CD14-positive monocyte (primary cell): ENCODE data around the gene EIF5A2. TPM values are rescaled to one million over a fixed set of nuclear protein-coding genes. Genes with fewer than 3 reads are reported as not detected.

Experiments
- DNase-seq, 3 donors: peaks; one replicate each; pipeline ENCODE4 v3.0.0-alpha.2; 2011 to 2022
- H2AFZ ChIP-seq: 2 replicates; pipeline ENCODE4 v1.6.0; 2012; ENCODE audit warnings: mild to moderate bottlenecking, low read depth, low read length, inconsistent platforms; ENCODE audit not compliant: insufficient read depth, poor library complexity, severe bottlenecking
- H3K27ac ChIP-seq, 2 donors: 1 replicate in 1 of 2; 2 replicates in 1 of 2; pipeline ENCODE4 v1.5.1; 2012 to 2013; ENCODE audit warnings: low read length in 2 of 2, control low read depth in 1 of 2, inconsistent platforms in 1 of 2, low read depth in 1 of 2, mild to moderate bottlenecking in 1 of 2
- H3K27me3 ChIP-seq, 2 donors: one replicate each; pipeline versions ENCODE4 v1.6.0 to v1.6.1; 2011 to 2013; ENCODE audit warnings: low read length in 2 of 2; ENCODE audit not compliant: control insufficient read depth in 2 of 2, insufficient read depth in 2 of 2
- H3K36me3 ChIP-seq, 2 donors: replicated peaks in 1 of 2; 1 replicate in 1 of 2; 2 replicates in 1 of 2; pipeline versions ENCODE4 v1.5.1 to v1.6.1; 2012 to 2013; ENCODE audit warnings: low read length in 2 of 2, control low read depth in 1 of 2, inconsistent platforms in 1 of 2, mild to moderate bottlenecking in 1 of 2; ENCODE audit not compliant: insufficient read depth in 2 of 2, control insufficient read depth in 1 of 2
- H3K4me1 ChIP-seq, 2 donors: 1 replicate in 1 of 2; 2 replicates in 1 of 2; pipeline versions ENCODE4 v1.5.1 to v1.6.1; 2012 to 2013; ENCODE audit warnings: low read length in 2 of 2, control low read depth in 1 of 2, inconsistent platforms in 1 of 2, mild to moderate bottlenecking in 1 of 2, moderate library complexity in 1 of 2; ENCODE audit not compliant: insufficient read depth in 2 of 2, control insufficient read depth in 1 of 2
- H3K4me2 ChIP-seq: replicated peaks from 2 replicates; pipeline ENCODE3; 2012; ENCODE audit warnings: low read length, moderate library complexity, mild to moderate bottlenecking; ENCODE audit not compliant: poor library complexity, severe bottlenecking; ENCODE audit errors: extremely low read depth
- H3K4me3 ChIP-seq, 3 experiments: fragments of 200-600 bp in 1 of 3; sonication (generic) in 1 of 3; replicated peaks in 1 of 3; 1 replicate in 2 of 3; 2 replicates in 1 of 3; pipeline ENCODE4 v1.5.1; 2011 to 2013; ENCODE audit warnings: low read length in 3 of 3, mild to moderate bottlenecking in 3 of 3, control low read depth in 2 of 3, low read depth in 2 of 3, inconsistent platforms in 1 of 3, moderate library complexity in 1 of 3
- H3K79me2 ChIP-seq: 2 replicates; pipeline ENCODE4 v1.6.0; 2012; ENCODE audit warnings: mild to moderate bottlenecking, control low read depth, inconsistent platforms, low read length, moderate library complexity; ENCODE audit not compliant: insufficient read depth
- H3K9ac ChIP-seq: 2 replicates; pipeline ENCODE4 v1.6.0; 2017; ENCODE audit warnings: low read length, mild to moderate bottlenecking; ENCODE audit not compliant: insufficient read depth, poor library complexity, severe bottlenecking
- H3K9me3 ChIP-seq, 2 donors: replicated peaks in 1 of 2; 1 replicate in 1 of 2; 2 replicates in 1 of 2; pipeline versions ENCODE4 v1.5.1 to v1.6.1; 2012 to 2013; ENCODE audit warnings: low read length in 2 of 2, control low read depth in 1 of 2; ENCODE audit not compliant: control insufficient read depth in 1 of 2, insufficient read depth in 1 of 2
- H4K20me1 ChIP-seq: 2 replicates; pipeline ENCODE4 v1.6.0; 2012; ENCODE audit warnings: mild to moderate bottlenecking, low read length, control low read depth, moderate library complexity; ENCODE audit not compliant: insufficient read depth
- H3K27ac Mint-ChIP-seq, 7 donors: one replicate each; pipeline ENCODE4 v1.8.0; 2020; ENCODE audit warnings: mild to moderate bottlenecking in 7 of 7, mixed read lengths in 7 of 7, moderate library complexity in 6 of 7, inconsistent platforms in 2 of 7
- H3K27me3 Mint-ChIP-seq, 3 donors: one replicate each; pipeline ENCODE4 v1.8.0; 2021 to 2022; ENCODE audit warnings: low read depth in 3 of 3, mild to moderate bottlenecking in 3 of 3, mixed read lengths in 3 of 3, moderate library complexity in 3 of 3, inconsistent platforms in 1 of 3
- H3K36me3 Mint-ChIP-seq, 2 donors: one replicate each; pipeline ENCODE4 v1.8.0; 2020; ENCODE audit warnings: mixed read lengths in 2 of 2, inconsistent platforms in 1 of 2, mild to moderate bottlenecking in 1 of 2
- H3K4me1 Mint-ChIP-seq: one replicate; pipeline ENCODE4 v1.8.0; 2020; ENCODE audit warnings: mild to moderate bottlenecking, mixed read lengths
- H3K4me3 Mint-ChIP-seq, 2 donors: one replicate each; pipeline ENCODE4 v1.8.0; 2020; ENCODE audit warnings: mild to moderate bottlenecking in 2 of 2, mixed read lengths in 2 of 2, moderate library complexity in 1 of 2
- H3K9me3 Mint-ChIP-seq, 7 donors: one replicate each; pipeline ENCODE4 v1.8.0; 2020 to 2022; ENCODE audit warnings: mixed read lengths in 7 of 7, mild to moderate bottlenecking in 6 of 7, moderate library complexity in 6 of 7, inconsistent platforms in 2 of 7
- WGBS: methylation state at CpG from one replicate; pipeline ENCODE4 v1.1.5; 2013; ENCODE audit warnings: missing lambda C conversion rate; ENCODE audit not compliant: insufficient coverage; 5-methylcytosine and 5-hydroxymethylcytosine counted together
- intact Hi-C, 2 donors: fragments of 100-400 bp; cut with micrococcal nuclease; formaldehyde crosslinking; loops; one replicate each; pipeline versions ENCODE4 v1.15.0 to v1.15.1; 2023
- polyA plus RNA-seq, 3 donors: library from polyadenylated mRNA; depleted of rRNA in 1 of 3; unstranded in 2 of 3; stranded (reverse) in 1 of 3; fragments of 300-500 nt in 2 of 3; fragments of >200 nt in 1 of 3; fragmentation: Illumina TruSeq in 2 of 3; gene quantifications; 1 replicate in 2 of 3; 2 replicates in 1 of 3; pipeline ENCODE4 v1.2.3, GENCODE V29; 2012 to 2021
- TF ChIP-seq, protein P1 (sequence below): fragments of 200-600 bp; IDR thresholded peaks from one replicate; pipeline ENCODE4 v1.8.0; 2022; ENCODE audit warnings: antibody characterized with exemption, mild to moderate bottlenecking

The EIF5A2 gene
- polyA plus RNA-seq, 3 donors, result 0.49 to 5.4 (median 1.4) TPM

DNA sequence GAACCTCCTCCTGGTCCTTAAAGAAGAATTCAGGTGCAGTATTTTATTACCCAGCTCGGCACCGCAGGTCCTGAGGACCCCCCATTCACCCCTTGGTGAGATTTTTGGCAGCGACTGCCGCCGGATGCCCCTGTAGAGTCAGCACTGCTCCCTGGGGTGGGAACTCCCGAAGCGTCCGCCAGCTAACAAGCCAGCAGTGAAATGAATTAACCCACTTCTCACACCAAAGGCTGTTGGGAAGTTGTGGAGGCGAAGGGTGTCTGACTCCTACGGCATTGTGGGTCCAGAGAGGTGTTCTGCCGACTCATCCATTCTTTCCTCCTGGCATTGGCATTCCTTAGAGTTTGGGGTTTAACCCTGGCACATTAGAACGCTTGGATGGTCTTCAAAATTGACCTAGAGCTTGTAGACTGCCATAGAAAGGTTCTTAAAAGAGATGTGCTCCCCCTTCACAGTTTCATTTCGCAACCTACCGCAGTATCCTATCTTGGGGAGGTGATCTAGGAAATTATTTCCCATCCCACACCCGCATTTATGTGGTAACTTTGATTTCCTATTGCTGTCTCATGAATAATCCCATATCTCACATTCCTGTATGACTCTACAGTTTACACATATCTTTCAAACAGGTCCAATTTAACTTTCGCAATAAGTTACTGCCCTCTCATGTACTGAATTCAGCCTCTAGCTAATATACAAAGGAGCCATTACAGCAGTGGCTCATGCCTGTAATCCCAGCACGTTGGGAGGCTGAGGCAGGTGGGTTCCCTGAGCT, 879 bp upstream of the EIF5A2 start:
- H3K4me2 ChIP-seq, result peak overlapping the region; percentile 91

DNA sequence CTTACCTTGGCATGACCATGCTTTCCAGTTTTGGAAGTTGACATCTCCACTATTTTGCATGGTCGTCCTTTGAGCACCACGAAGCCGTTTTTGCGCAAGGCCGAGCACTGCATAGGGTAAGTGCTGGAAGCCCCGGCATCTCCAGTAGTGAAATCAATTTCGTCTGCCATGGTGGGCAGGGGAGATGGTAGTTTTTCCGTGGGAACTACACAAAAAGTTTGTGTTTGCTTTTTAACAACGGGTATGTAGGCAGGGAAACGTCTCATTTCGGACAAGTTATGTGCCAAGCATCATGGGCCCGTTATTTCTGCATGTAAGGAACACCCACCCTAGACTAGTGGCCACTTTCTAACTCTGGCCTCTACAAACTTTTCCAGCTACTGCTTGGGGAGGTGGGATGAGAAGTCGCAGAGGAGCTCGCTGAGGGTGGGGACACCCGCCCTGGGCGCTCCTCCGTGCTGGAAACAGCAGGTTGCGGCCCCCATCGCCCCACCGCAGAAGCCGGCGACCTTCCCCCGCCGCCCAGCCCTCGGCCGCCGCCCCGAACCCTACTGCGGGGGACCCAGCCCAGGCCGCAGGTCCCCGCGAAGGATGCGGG, 701 bp downstream of the EIF5A2 start:
- H3K4me1 Mint-ChIP-seq, result peaks cover 21% of the 10 kb centered on the region
- Histone ChIP-seq H3K4me2 (peak overlapping the region; percentile 91), H4K20me1 (no peaks in the 10 kb centered on the region), H3K36me3 (no peaks in the 10 kb centered on the region), H3K27me3 (peaks cover 15 to 31% of the 10 kb centered on the region in 2 donors), H2AFZ (peak overlapping the region; percentile 94), H3K9me3 (peaks cover 17 to 27% of the 10 kb centered on the region in 2 donors), H3K27ac (no peak overlapping the region), H3K4me1 (peaks cover 10 to 19% of the 10 kb centered on the region in 2 donors), H3K4me3 (peak overlapping the region; percentile 39 to 78 (median 51)), H3K79me2 (no peaks in the 10 kb centered on the region), H3K9ac (peak overlapping the region; percentile 63)
- 8% methylated on average over 28 of the region's 33 CpGs for WGBS
- H3K9me3 Mint-ChIP-seq, result peaks cover 10 to 39% (median 29%) of the 10 kb centered on the region in 7 donors
- peak overlapping the region; percentile 91 to 97 for H3K4me3 Mint-ChIP-seq
- H3K27ac Mint-ChIP-seq, result no peak overlapping the region
- intact Hi-C loops, result no loop called here
- peaks cover 30 to 46% (median 39%) of the 10 kb centered on the region in 3 donors for H3K27me3 Mint-ChIP-seq
- DNase-seq, result peak in 1 of 3 donors; percentile 3
- peaks cover 0 to 2% of the 10 kb centered on the region in 2 donors for H3K36me3 Mint-ChIP-seq
- TF ChIP-seq, protein P1, sequence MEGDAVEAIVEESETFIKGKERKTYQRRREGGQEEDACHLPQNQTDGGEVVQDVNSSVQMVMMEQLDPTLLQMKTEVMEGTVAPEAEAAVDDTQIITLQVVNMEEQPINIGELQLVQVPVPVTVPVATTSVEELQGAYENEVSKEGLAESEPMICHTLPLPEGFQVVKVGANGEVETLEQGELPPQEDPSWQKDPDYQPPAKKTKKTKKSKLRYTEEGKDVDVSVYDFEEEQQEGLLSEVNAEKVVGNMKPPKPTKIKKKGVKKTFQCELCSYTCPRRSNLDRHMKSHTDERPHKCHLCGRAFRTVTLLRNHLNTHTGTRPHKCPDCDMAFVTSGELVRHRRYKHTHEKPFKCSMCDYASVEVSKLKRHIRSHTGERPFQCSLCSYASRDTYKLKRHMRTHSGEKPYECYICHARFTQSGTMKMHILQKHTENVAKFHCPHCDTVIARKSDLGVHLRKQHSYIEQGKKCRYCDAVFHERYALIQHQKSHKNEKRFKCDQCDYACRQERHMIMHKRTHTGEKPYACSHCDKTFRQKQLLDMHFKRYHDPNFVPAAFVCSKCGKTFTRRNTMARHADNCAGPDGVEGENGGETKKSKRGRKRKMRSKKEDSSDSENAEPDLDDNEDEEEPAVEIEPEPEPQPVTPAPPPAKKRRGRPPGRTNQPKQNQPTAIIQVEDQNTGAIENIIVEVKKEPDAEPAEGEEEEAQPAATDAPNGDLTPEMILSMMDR, result no peak

More for the DNA sequence above, 879 bp upstream of the EIF5A2 start:
- Histone ChIP-seq H4K20me1 (no peaks in the 10 kb centered on the region), H3K79me2 (no peaks in the 10 kb centered on the region), H3K4me1 (peaks cover 10 to 19% of the 10 kb centered on the region in 2 donors), H3K4me3 (peak overlapping the region in 1 of 3 experiments; percentile 78), H3K27me3 (peaks cover 15 to 31% of the 10 kb centered on the region in 2 donors), H3K36me3 (no peaks in the 10 kb centered on the region), H3K9ac (no peak overlapping the region), H3K27ac (no peak overlapping the region), H3K9me3 (peaks cover 17 to 27% of the 10 kb centered on the region in 2 donors), H2AFZ (no peak overlapping the region)
- peaks cover 30 to 48% (median 41%) of the 10 kb centered on the region in 3 donors for H3K27me3 Mint-ChIP-seq
- TF ChIP-seq, protein P1, result no peak
- H3K4me1 Mint-ChIP-seq, result peaks cover 21% of the 10 kb centered on the region
- peaks cover 0 to 2% of the 10 kb centered on the region in 2 donors for H3K36me3 Mint-ChIP-seq
- WGBS, result 85% methylated on average over 4 of the region's 17 CpGs
- peak in 1 of 3 donors; percentile 4 for DNase-seq
- peaks cover 10 to 42% (median 29%) of the 10 kb centered on the region in 7 donors for H3K9me3 Mint-ChIP-seq
- intact Hi-C loops, result no loop called here
- peak overlapping the region; percentile 91 to 97 for H3K4me3 Mint-ChIP-seq
- H3K27ac Mint-ChIP-seq, result no peak overlapping the region
